Muscle of back (tissue), 13 donors: ENCODE data around the gene NIT2. TPM values are rescaled to one million over a fixed set of nuclear protein-coding genes. Genes with fewer than 3 reads are reported as not detected.
A peak's percentile ranks its signal among the peaks of the same experiment; 100 is the strongest.
"Not testable (repeated sequence)": the region's sequence is repeated elsewhere in the genome, so short reads cannot be mapped to it uniquely, and the experiment has no call there.

Source experiments
- DNase-seq, 3 donors: peaks; one replicate each; pipeline versions ENCODE4 v3.0.0 to v3.0.0-alpha.2; 2013
- long read RNA-seq, 9 donors: transcript quantifications; one replicate each; lab custom pipeline, GENCODE V29; 2026
- polyA plus RNA-seq, 10 donors: library from polyadenylated mRNA; unstranded; fragments of 120-200 nt; gene quantifications; one replicate each; pipeline ENCODE4 v1.2.1, GENCODE V29; 2013; ENCODE audit not compliant: insufficient read length in 10 of 10

Gene NIT2
- polyA plus RNA-seq = 10 to 100 TPM; 23.1 to 33.6 (median 26.3) TPM
- long read RNA-seq, donor 1, full-length matches to known transcripts = 9 of 15 reads
- long read RNA-seq, donor 1, partial matches to known transcripts = 6 of 15 reads
- long read RNA-seq, donor 1, other reads (novel, unspliced or antisense) = 0 of 15 reads
- long read RNA-seq, donor 2, full-length matches to known transcripts = 8 of 8 reads
- long read RNA-seq, donor 2, partial matches to known transcripts = 0 of 8 reads
- long read RNA-seq, donor 2, other reads (novel, unspliced or antisense) = 0 of 8 reads
- long read RNA-seq, donor 3 = 0 reads
- long read RNA-seq, donor 4, full-length matches to known transcripts = 8 of 8 reads
- long read RNA-seq, donor 4, partial matches to known transcripts = 0 of 8 reads
- long read RNA-seq, donor 4, other reads (novel, unspliced or antisense) = 0 of 8 reads
- long read RNA-seq, donor 5, full-length matches to known transcripts = 9 of 9 reads
- long read RNA-seq, donor 5, partial matches to known transcripts = 0 of 9 reads
- long read RNA-seq, donor 5, other reads (novel, unspliced or antisense) = 0 of 9 reads
- long read RNA-seq, donor 6, full-length matches to known transcripts = 12 of 12 reads
- long read RNA-seq, donor 6, partial matches to known transcripts = 0 of 12 reads
- long read RNA-seq, donor 6, other reads (novel, unspliced or antisense) = 0 of 12 reads
- long read RNA-seq, donor 7, full-length matches to known transcripts = 4 of 4 reads
- long read RNA-seq, donor 7, partial matches to known transcripts = 0 of 4 reads
- long read RNA-seq, donor 7, other reads (novel, unspliced or antisense) = 0 of 4 reads
- long read RNA-seq, donor 8, full-length matches to known transcripts = 6 of 12 reads
- long read RNA-seq, donor 8, partial matches to known transcripts = 6 of 12 reads
- long read RNA-seq, donor 8, other reads (novel, unspliced or antisense) = 0 of 12 reads
- long read RNA-seq, donor 9, full-length matches to known transcripts = 1 of 1 reads
- long read RNA-seq, donor 9, partial matches to known transcripts = 0 of 1 reads
- long read RNA-seq, donor 9, other reads (novel, unspliced or antisense) = 0 of 1 reads

- DNase-seq = peak; percentile 75 to 93 (median 89)
Observed at GRCh38 chr3:100334488-100335351, at the start of gene NIT2. TSS of gene NIT2 (plus strand) at chr3:100334757. CDS start at chr3:100334792, 35 bp downstream.

- DNase-seq = no peak
Observed at GRCh38 chr3:100288288-100288894, 46.2 kb upstream of the NIT2 start.

GRCh38 chr3:100289339-100289738, 45.2 kb upstream of the NIT2 start:
- DNase-seq = no peak

GRCh38 chr3:100295089-100295488, 39.5 kb upstream of the NIT2 start:
- DNase-seq = no peak

- peak in 1 of 3 donors; percentile 8 for DNase-seq
Observed at GRCh38 chr3:100297784-100298183, 36.8 kb upstream of the NIT2 start.

GRCh38 chr3:100299016-100299415, 35.5 kb upstream of the NIT2 start:
- DNase-seq = no peak

GRCh38 chr3:100306695-100307094, 27.9 kb upstream of the NIT2 start:
- DNase-seq = no peak

GRCh38 chr3:100310355-100310965, 24.1 kb upstream of the NIT2 start:
- no peak for DNase-seq

- no peak for DNase-seq
Observed at GRCh38 chr3:100311011-100311410, 23.5 kb upstream of the NIT2 start.

GRCh38 chr3:100316641-100317069, 17.9 kb upstream of the NIT2 start:
- DNase-seq = peak; percentile 33 to 67 (median 42)

GRCh38 chr3:100317912-100318311, 16.6 kb upstream of the NIT2 start:
- no peak for DNase-seq

GRCh38 chr3:100319951-100320350, 14.6 kb upstream of the NIT2 start:
- no peak for DNase-seq

- no peak for DNase-seq
Observed at GRCh38 chr3:100324044-100324443, 10.5 kb upstream of the NIT2 start.

- no peak for DNase-seq
Observed at GRCh38 chr3:100325827-100326226, 8.7 kb upstream of the NIT2 start.

GRCh38 chr3:100327377-100327776, 7.2 kb upstream of the NIT2 start:
- not testable (repeated sequence) for DNase-seq

- no peak for DNase-seq
Observed at GRCh38 chr3:100329800-100330489, 4.6 kb upstream of the NIT2 start.

- DNase-seq = no peak
Observed at GRCh38 chr3:100330651-100331050, 3.9 kb upstream of the NIT2 start.

GRCh38 chr3:100331660-100332059, 2.9 kb upstream of the NIT2 start:
- no peak for DNase-seq

- no peak for DNase-seq
Observed at GRCh38 chr3:100333051-100333450, 1.5 kb upstream of the NIT2 start.
